NCI-H526 treated with DMSO at 0.1 percent for 48 hours (cell line): ENCODE measurements around the gene KLC1.

Experiments used
- DNase-seq: peaks from one replicate; lab custom pipeline; 2025; lab: John Stamatoyannopoulos, UW

Gene KLC1

GRCh38 chr14:103659631-103660030 is 30.6 kb downstream of the KLC1 start:
- DNase-seq: no peak

- DNase-seq: no peak
These were observed 33.0 kb downstream of the KLC1 start for GRCh38 chr14:103662029-103662428.

- no peak for DNase-seq
These were observed 33.6 kb downstream of the KLC1 start for GRCh38 chr14:103662591-103662990.

GRCh38 chr14:103663506-103663905 is 34.5 kb downstream of the KLC1 start:
- DNase-seq: no peak

GRCh38 chr14:103667671-103668070 is 38.7 kb downstream of the KLC1 start:
- DNase-seq: no peak

GRCh38 chr14:103668117-103668516 is 39.1 kb downstream of the KLC1 start:
- no peak for DNase-seq

- DNase-seq: no peak
These were observed 40.4 kb downstream of the KLC1 start for GRCh38 chr14:103669370-103669769.

- no peak for DNase-seq
These were observed 42.9 kb downstream of the KLC1 start for GRCh38 chr14:103671911-103672310.

GRCh38 chr14:103675957-103676356 is 46.9 kb downstream of the KLC1 start:
- no peak for DNase-seq

GRCh38 chr14:103676881-103677675 is 48.1 kb downstream of the KLC1 start:
- no peak for DNase-seq

GRCh38 chr14:103679351-103679750 is 50.3 kb downstream of the KLC1 start:
- DNase-seq: no peak

GRCh38 chr14:103680491-103681231 is 51.6 kb downstream of the KLC1 start:
- no peak for DNase-seq

GRCh38 chr14:103683139-103683538 is 54.1 kb downstream of the KLC1 start:
- DNase-seq: no peak

- no peak for DNase-seq
These were observed 55.5 kb downstream of the KLC1 start for GRCh38 chr14:103684471-103684870.

- no peak for DNase-seq
These were observed 55.9 kb downstream of the KLC1 start for GRCh38 chr14:103684871-103685270.

- no peak for DNase-seq
These were observed 56.5 kb downstream of the KLC1 start for GRCh38 chr14:103685276-103686211.

- no peak for DNase-seq
These were observed 57.9 kb downstream of the KLC1 start for GRCh38 chr14:103686831-103687485.

GRCh38 chr14:103687712-103688111 is 58.7 kb downstream of the KLC1 start:
- no peak for DNase-seq

- DNase-seq: no peak
These were observed 59.4 kb downstream of the KLC1 start for GRCh38 chr14:103688441-103688840.

GRCh38 chr14:103688906-103689902 is 60.2 kb downstream of the KLC1 start:
- no peak for DNase-seq

GRCh38 chr14:103690332-103690731 is 61.3 kb downstream of the KLC1 start:
- no peak for DNase-seq
